ENCODE measurements around the gene MPZ. TPM values are rescaled to one million over a fixed set of nuclear protein-coding genes. Genes with fewer than 3 reads are reported as not detected.
"Not testable (repeated sequence)": the region's sequence is repeated elsewhere in the genome, so short reads cannot be mapped to it uniquely, and the experiment has no call there.

Gene MPZ
- 26.5 TPM for total RNA-seq

DNA sequence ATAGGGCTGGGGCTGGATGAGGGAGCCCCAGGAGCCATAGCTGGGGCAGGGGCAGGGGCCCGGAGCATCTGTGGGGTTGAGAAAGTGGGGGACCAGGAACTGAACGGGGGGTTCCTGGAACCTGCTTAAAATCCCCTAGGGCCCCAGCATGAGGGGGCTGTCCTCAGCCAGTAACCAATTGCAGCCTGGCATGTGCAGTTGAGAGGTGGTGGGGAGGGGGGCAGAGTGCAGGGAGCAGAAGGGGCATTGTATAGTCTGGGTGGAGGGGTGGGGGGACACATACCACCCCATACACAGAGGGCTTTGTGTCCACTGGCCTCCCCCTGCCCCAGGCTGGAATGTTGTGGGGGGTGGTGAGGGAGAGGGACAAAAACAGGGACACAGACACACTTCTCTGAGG is at the start of gene MPZ:
TSS of gene MPZ (minus strand) at position 101 of the 400 bp plus-strand sequence. CDS start at position 38, 63 bp downstream.
- DNase-seq = no peak

DNA sequence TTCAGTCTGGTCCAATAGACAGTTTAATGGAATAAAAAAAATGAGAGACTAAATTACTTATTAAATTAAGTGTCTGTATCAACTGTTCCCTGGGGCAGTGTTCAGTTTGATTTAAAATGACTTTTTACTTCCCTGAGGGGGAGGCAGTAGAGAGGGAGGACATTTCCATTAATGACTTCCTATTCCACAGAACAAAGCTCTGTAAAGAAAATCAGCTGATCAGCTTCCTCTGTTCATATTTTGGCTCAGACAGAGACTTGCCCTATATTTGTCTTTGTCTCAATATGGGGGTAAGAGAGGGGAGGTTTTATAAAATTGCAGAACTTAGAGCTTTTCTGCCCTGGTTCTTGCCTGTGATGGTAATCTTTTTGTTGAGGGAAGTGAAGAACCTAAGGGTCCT is 49.5 kb upstream of the MPZ start:
- no peak for DNase-seq

GRCh38 chr1:161357073-161357472 is 47.3 kb upstream of the MPZ start:
- DNase-seq = no peak

GRCh38 chr1:161351482-161351881 is 41.7 kb upstream of the MPZ start:
- DNase-seq = no peak

DNA sequence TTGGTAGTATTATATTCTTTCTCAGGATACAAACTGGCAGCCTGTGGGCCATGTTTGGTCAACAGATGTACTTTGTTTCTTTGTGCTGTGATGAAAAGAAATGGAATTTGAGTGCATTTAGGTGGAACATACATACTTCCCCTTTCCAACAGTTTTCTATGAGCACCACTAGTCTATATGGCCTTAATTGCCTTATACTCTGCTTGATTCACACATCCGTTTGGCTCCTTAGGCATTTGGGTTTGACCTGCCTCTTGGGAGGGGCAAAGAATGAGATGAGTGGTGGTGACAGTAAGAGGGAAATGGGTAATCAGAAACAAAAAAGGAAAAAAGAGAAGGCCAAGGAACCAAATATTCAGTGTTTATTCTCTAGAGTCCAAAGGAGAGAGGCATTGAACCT is 40.9 kb upstream of the MPZ start:
- no peak for DNase-seq

- no peak for DNase-seq
Measured at GRCh38 chr1:161342821-161343220, 33.1 kb upstream of the MPZ start.

GRCh38 chr1:161342177-161342576 is 32.4 kb upstream of the MPZ start:
- no peak for DNase-seq

DNA sequence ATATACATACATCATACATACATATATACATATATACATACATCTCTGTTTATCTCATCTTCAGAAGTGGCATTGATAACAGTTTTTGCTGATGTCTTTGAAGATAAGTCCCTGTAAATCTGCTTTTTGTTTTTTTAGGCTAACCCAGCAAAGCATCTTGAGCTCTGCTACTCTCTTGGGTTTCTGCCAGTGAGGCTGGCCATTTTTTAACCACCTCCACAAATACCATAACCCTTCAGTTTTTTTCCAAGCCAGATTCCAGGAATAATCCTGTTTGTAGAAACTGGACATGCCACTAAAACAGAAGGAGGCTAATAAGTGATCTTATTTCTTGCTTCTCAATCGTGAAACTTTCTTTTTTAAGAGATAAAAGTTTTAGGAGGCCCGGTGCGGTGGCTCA is 26.0 kb upstream of the MPZ start:
- no peak for DNase-seq

DNA sequence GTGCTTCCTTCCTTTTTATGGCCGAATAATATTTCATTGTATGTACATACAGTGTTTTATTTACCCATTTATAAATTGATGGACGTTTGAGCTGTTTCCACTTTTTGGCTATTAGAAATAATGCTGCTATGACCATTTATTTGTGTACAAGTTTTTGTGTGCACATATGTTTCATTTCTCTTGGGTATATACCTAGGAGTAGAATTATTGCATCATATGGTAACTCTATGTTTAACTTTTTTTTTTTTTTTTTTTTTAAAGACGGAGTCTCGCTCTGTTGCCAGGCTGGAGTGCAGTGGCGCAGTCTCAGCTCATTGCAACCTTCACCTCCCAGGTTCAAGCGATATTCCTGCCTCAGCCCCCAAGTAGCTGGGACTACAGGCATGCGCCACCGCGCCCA is 23.4 kb upstream of the MPZ start:
- no peak for DNase-seq

- DNase-seq = no peak
Measured at GRCh38 chr1:161330346-161330745, 20.6 kb upstream of the MPZ start.

DNA sequence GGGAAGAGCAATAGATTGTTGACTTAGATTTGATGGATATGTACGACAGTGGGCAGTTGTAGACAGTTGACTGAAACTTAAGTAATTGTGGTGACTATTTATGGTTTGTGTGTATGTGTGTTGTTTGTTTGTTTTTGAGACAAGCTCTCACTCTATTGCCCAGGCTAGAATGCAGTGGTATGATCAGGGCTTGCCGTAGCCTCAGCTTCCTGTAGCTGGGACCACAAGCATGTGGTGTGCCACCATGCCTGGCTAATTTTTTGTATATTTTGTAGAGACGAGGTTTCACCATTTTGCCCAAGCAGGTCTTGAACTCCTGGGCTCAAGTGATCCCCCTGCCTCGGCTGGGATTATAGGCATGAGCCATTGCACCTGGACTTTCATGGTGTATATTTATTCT is 14.3 kb upstream of the MPZ start:
- no peak for DNase-seq

- not testable (repeated sequence) for DNase-seq
Measured at GRCh38 chr1:161315841-161316674, 6.3 kb upstream of the MPZ start.

DNA sequence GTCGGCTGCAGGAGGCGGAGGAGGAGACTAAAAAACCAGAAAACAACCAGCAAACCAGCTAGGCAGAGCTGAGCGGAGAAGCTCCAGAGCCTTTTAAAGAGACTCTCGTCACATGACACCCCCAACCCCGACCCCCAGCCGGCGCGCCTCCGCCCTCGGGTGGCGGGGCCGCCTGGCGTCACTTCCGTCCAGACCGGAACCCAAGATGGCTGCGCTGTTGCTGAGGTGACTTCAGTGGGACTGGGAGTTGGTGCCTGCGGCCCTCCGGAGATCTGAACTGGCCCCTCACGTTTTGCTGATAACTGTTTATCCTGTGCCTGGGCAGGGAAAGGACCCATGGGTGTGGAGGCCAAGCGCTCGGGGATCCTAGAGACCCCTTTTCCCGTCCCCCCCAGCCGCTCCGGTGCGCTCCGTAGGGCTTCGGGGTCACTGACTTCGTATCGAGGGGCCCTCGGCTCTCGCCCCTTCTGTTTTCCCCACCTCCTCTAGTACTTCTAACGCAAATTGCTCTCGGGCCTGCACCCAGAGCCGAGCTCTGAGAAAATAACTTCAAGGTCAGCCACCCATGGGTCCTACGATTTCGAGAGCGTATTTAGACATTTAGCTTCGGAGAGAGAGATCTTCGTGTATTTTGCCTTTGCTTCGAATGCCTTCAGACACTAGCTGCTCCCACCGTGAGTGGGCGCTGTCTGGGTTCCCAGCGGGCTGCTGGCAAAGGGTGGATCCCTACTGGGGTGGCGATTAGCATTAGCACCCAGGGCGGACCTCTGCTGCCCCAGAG is 4.6 kb upstream of the MPZ start, which contains the start of gene SDHC:
TSS of gene SDHC (plus strand) at position 181 of the 781 bp plus-strand sequence. CDS start at position 206, 25 bp downstream.
- peak; percentile 89 for DNase-seq

GRCh38 chr1:161313554-161314200 is 3.9 kb upstream of the MPZ start:
- DNase-seq = no peak

GRCh38 chr1:161311595-161312181 is 1.9 kb upstream of the MPZ start:
- no peak for DNase-seq

DNA sequence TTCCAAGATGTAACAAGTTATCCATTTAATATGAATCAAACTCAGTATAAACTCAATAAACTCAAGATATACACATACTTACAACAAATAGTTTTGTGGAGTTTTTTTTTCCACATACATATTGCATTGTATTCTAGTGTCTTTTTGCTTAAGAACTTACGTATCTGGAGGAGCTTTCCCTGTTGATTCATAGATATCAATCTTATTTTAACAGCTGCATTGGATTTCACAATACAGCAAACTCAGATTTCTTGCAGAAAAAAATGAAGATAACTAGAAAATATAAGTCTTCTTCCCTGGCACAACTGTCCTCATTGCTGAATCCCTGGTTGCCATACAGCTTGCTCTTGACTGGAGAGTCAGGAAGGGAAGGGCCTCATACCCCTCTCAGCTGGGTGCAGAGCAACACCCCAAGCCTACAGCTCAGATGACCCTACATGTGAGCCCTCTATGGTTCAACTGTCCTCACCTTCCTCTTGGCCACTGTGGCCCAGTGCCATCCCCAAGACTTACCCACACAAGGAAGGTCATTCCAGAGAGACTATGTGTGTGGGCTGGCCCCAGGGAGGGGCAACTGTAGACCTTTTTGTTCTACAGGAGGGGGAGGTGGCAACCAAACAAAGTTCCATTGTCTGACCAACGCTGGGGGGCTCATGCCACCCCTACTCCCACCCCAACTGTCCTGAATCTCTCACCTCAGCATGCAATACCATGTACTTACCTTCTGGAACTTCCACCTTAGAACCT is 1.7 kb downstream of the MPZ start:
- no peak for DNase-seq

DNA sequence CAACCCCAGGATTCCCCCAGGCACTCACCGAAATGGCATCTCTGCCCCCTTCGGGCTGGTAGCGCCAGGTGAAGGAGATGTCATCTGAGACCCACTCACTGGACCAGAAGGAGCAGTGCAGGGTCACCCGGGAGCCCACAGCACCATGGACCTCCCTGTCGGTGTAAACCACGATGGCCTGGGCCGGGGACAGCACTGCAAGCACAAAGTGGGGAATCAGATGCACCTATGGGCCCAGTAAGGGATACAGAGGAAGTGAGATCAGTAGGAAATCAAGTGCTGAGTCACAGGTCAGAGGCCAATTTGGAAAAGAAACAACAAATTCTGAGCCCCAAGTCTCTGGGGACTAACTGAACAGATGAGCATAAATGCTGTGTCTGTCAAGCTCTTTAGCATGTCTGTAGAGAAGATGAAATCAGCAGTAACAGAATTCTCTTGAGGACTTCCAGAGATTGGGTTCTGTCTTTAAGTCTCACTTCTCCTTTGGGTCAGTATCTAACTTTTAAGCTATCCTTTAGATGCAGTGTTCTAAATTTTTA is 2.5 kb downstream of the MPZ start:
- peak; percentile 15 for DNase-seq

DNA sequence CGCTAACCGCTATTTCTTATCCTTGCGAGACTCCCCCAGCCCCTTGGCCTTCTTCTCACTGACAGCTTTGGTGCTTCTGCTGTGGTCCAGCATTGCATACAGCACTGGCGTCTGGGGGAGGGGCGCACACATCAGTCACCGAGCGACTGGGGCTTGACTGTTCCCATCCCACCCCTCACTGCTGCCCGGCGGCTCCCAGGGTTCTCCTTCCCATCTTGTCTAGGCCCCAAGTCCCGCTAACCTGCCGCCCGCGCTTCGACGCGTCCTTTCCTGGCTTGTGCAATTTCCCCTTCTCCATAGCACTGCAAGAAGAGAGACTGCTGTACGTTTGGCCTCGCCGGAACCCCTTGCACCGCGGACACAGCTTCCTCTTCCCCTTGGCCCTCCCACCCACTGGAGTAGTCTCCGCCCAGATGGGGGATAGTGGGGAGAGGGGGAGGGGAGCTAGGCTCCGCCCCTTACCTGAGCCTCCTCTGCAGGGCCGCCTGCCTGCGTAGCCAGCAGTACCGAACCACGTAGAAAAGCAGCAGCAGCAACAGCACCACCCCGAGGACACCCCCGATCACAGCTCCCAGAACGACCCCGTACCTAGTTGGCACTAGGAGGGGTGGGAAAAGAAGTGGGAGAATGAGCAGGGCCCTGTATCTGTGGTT is 3.8 kb downstream of the MPZ start:
- DNase-seq = peak; percentile 55

DNA sequence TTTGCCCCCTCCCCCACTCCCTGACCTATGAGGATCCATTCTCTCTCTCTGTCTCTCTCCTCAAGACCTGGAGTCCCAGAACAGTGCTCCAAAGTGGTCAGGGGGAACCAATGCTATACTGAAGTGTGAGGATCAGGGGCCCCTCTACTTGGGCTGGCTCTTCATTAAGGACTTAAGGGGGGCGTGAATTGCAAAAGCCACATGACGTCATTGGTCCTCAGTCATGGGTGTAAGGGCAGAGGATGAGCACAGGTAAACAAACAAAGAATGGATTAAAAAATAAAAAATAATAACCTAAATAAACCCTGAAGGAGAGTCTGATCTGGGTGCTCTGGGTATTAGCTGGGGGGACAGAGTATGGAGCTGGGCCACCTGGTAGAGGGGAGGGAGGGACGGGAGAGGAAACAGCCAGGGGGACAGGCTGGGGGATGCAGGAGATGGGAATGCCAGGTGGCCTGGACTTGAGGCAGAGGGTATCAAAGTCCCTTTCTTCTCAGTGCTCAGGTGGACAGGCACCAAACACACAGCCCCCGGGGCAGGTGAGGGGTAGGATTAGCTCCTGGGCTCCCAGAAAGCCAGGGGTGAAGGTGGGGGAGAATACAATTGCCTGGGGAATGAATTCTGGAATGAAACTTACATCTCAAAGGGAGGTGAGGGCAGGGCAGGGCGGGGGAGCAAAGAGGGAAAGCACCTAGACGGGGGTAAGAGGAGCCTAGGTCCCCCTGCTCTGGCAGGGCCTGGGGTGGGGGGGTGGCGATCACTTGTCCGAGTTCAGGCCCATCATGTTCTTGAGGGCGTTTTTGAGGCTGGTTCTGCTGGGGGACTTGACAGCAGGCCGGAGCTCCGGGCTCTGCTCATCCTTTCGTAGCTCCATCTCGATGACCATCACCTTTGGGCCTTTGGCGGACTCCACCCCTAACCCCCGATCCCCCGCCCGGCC is 4.6 kb downstream of the MPZ start:
- DNase-seq = no peak

- no peak for DNase-seq
Measured at GRCh38 chr1:161300478-161300877, 9.3 kb downstream of the MPZ start.

Measured in skin of body (tissue), 2 donors.